DOHH2 (cell line): ENCODE data around the gene DNMT1.
A peak's percentile ranks its signal among the peaks of the same experiment; 100 is the strongest.
"Not testable (repeated sequence)": the region's sequence is repeated elsewhere in the genome, so short reads cannot be mapped to it uniquely, and the experiment has no call there.

Experiments
- H3F3A ChIP-seq: fragments of 200-600 bp; sonication (generic), shearing (Covaris generic); 2 replicates; pipeline ENCODE4 v1.6.0; 2016; ENCODE audit warnings: antibody characterized with exemption, mild to moderate bottlenecking; ENCODE audit not compliant: control insufficient read depth, insufficient read depth
- H3K27ac ChIP-seq: fragments of 200-600 bp; sonication (generic); 2 replicates; pipeline ENCODE4 v1.5.1; 2014; ENCODE audit warnings: low read depth, mild to moderate bottlenecking, low read length, moderate library complexity
- H3K27me3 ChIP-seq: fragments of 200-600 bp; sonication (generic); 2 replicates; pipeline ENCODE4 v1.6.1; 2014; ENCODE audit warnings: mild to moderate bottlenecking, low read length, mixed read lengths; ENCODE audit not compliant: control insufficient read depth
- H3K36me3 ChIP-seq: fragments of 200-600 bp; sonication (generic); 2 replicates; pipeline ENCODE4 v1.6.1; 2014; ENCODE audit warnings: mild to moderate bottlenecking, low read length, moderate library complexity, mixed read lengths; ENCODE audit not compliant: control insufficient read depth
- H3K4me1 ChIP-seq: fragments of 200-600 bp; sonication (generic); 2 replicates; pipeline ENCODE4 v1.6.1; 2014; ENCODE audit warnings: mild to moderate bottlenecking, low read length, mixed read lengths; ENCODE audit not compliant: control insufficient read depth
- H3K4me2 ChIP-seq: fragments of 200-600 bp; sonication (generic); 2 replicates; pipeline ENCODE4 v1.6.0; 2014; ENCODE audit warnings: mild to moderate bottlenecking, low read length, moderate library complexity
- H3K4me3 ChIP-seq: fragments of 200-600 bp; sonication (generic); 2 replicates; pipeline ENCODE4 v1.5.1; 2014; ENCODE audit warnings: mild to moderate bottlenecking, low read length, mixed read lengths
- H3K79me2 ChIP-seq: fragments of 200-600 bp; sonication (generic); 2 replicates; pipeline ENCODE4 v1.6.1; 2014; ENCODE audit warnings: mild to moderate bottlenecking, low read length, mixed read lengths; ENCODE audit not compliant: control insufficient read depth
- H3K9me2 ChIP-seq: fragments of 200-600 bp; sonication (generic); replicated peaks from 2 replicates; pipeline ENCODE4 v1.6.1; 2014; ENCODE audit warnings: mild to moderate bottlenecking, low read length, mixed read lengths; ENCODE audit not compliant: control insufficient read depth
- H3K9me3 ChIP-seq: fragments of 200-600 bp; sonication (generic); 2 replicates; pipeline ENCODE4 v1.6.1; 2014; ENCODE audit warnings: antibody characterized with exemption, low read length, mixed read lengths; ENCODE audit not compliant: control insufficient read depth, insufficient read depth
- H4K20me1 ChIP-seq: fragments of 200-600 bp; sonication (generic); 2 replicates; pipeline ENCODE4 v1.6.0; 2014; ENCODE audit warnings: low read depth, mild to moderate bottlenecking, antibody characterized with exemption, low read length, moderate library complexity; ENCODE audit not compliant: control insufficient read depth, insufficient read depth
- CTCF ChIP-seq: fragments of 200-600 bp; sonication (generic); IDR thresholded peaks from one replicate; pipeline ENCODE4 v1.5.1; 2014; ENCODE audit warnings: antibody characterized with exemption, mild to moderate bottlenecking, low read depth, low read length; ENCODE audit not compliant: poor library complexity, severe bottlenecking
- EZH2phosphoT487 ChIP-seq: fragments of 200-600 bp; sonication (generic); IDR thresholded peaks from 2 replicates; pipeline ENCODE4 v1.6.1; 2017; ENCODE audit warnings: borderline replicate concordance, mild to moderate bottlenecking, antibody characterized with exemption, low read length, moderate library complexity, mixed read lengths

Gene DNMT1

GRCh38 chr19:10194500-10195198 is at the start of gene DNMT1:
DNMT1 (minus strand) TSS chr19:10194953; CDS start chr19:10194899, 54 bp downstream.
- TF ChIP-seq EZH2phosphoT487 (no peak), CTCF (no peak)
- Histone ChIP-seq H3K79me2 (peaks cover 75% of the 10 kb centered on the region), H3K27me3 (no peaks in the 10 kb centered on the region), H3K9me2 (no peaks in the 10 kb centered on the region), H3K9me3 (no peaks in the 10 kb centered on the region), H3K27ac (peak within 1 kb of the TSS; percentile 94), H3K4me3 (peak within 1 kb of the TSS; percentile 87), H4K20me1 (peaks cover 22% of the 10 kb centered on the region), H3K36me3 (peaks cover 59% of the 10 kb centered on the region), H3K4me1 (peaks cover 81% of the 10 kb centered on the region), H3K4me2 (peak within 1 kb of the TSS; percentile 73), H3F3A (peaks cover 37% of the 10 kb centered on the region)

- H4K20me1 ChIP-seq, result no peaks in the 10 kb centered on the region
- H3K9me2 ChIP-seq, result no peaks in the 10 kb centered on the region
- H3F3A ChIP-seq, result peaks cover 75% of the 10 kb centered on the region
- peaks cover 27% of the 10 kb centered on the region for H3K36me3 ChIP-seq
- peaks cover 7% of the 10 kb centered on the region; the same call in 1 of the 2 replicates for H3K9me3 ChIP-seq
- peaks cover 97% of the 10 kb centered on the region for H3K4me1 ChIP-seq
- TF ChIP-seq EZH2phosphoT487, result no peak
- TF ChIP-seq CTCF, result no peak
- no peaks in the 10 kb centered on the region for H3K27me3 ChIP-seq
- H3K79me2 ChIP-seq, result peaks cover 6% of the 10 kb centered on the region
- H3K4me3 ChIP-seq, result peak overlapping the region; percentile 58
- H3K4me2 ChIP-seq, result peak overlapping the region; percentile 79
- peak overlapping the region; percentile 100 for H3K27ac ChIP-seq
These were observed 48.9 kb upstream of the DNMT1 start for GRCh38 chr19:10243606-10244005.

DNA sequence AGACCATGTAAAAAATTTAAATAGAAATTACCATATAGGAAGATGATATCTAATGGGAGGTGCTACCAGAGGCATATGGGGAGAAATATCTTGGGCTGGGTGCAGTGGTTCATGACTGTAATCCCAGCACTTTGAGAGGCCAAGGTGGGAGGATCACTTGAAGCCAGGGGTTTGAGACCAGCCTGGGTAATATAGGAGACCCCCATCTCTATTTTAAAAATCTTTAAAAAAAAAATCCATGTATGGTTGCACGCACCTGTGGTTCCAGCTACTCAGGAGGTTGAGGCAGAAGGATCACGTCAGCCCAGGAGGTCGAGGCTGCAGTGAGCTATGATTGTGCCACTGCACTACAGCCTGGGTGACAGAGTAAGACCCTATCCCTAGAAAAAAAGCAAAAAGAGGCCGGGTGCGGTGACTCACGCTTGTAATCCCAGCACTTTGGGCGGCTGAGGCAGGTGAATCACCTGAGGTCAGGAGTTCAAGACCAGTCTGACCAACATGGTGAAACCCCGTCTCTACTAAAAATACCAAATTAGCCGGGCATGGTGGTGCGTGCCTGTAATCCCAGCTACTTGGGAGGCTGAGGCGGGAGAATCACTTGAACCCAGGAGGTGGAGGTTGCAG is 47.2 kb upstream of the DNMT1 start:
- H3K4me3 ChIP-seq, result peak overlapping the region; percentile 73

More for the DNA sequence above, 47.2 kb upstream of the DNMT1 start:
- Histone ChIP-seq H3F3A (peaks cover 80% of the 10 kb centered on the region), H3K27ac (peak overlapping the region; percentile 100), H3K4me2 (peak overlapping the region; percentile 79), H3K4me1 (peaks cover 97% of the 10 kb centered on the region), H3K79me2 (peaks cover 14% of the 10 kb centered on the region), H3K36me3 (peaks cover 34% of the 10 kb centered on the region)
- not testable (repeated sequence) for H4K20me1 ChIP-seq, H3K27me3 ChIP-seq, H3K9me3 ChIP-seq, H3K9me2 ChIP-seq
